Ovary (tissue), 9 donors: ENCODE results near the gene OSBPL2. TPM values are rescaled to one million over a fixed set of nuclear protein-coding genes. Genes with fewer than 3 reads are reported as not detected.

ENCODE experiments used
- DNase-seq, 5 donors: peaks; one replicate each; pipeline ENCODE4 v3.0.0-alpha.2; 2019 to 2020
- H3K27ac ChIP-seq, 2 donors: fragments of 200-600 bp; one replicate each; pipeline versions ENCODE4 v1.5.1 to v1.8.0; 2019 to 2022
- H3K27me3 ChIP-seq: fragments of 200-600 bp; one replicate; pipeline ENCODE4 v1.8.0; 2022
- H3K36me3 ChIP-seq: fragments of 200-600 bp; sonication (generic); one replicate; pipeline ENCODE4 v1.5.1; 2019
- H3K4me1 ChIP-seq: one replicate; pipeline ENCODE4 v1.8.1; 2013; ENCODE audit warnings: mild to moderate bottlenecking, moderate library complexity; ENCODE audit not compliant: insufficient read depth
- H3K4me3 ChIP-seq: fragments of 200-600 bp; sonication (generic); one replicate; pipeline ENCODE4 v1.5.1; 2017
- H3K9me3 ChIP-seq, 2 donors: fragments of 200-600 bp in 1 of 2; sonication (generic) in 1 of 2; one replicate each; pipeline versions ENCODE4 v1.5.1 to v1.8.1; 2013 to 2019; ENCODE audit warnings: mild to moderate bottlenecking in 1 of 2, moderate library complexity in 1 of 2
- CTCF ChIP-seq, 3 donors: fragments of 450-650 bp in 2 of 3; fragments of 200-600 bp in 1 of 3; IDR thresholded peaks; one replicate each; pipeline versions ENCODE4 v1.5.1 to v1.8.0; 2016 to 2022; ENCODE audit warnings: antibody characterized with exemption in 3 of 3, mild to moderate bottlenecking in 1 of 3
- EP300 ChIP-seq: sonication (generic); formaldehyde crosslinking; IDR thresholded peaks from one replicate; pipeline ENCODE4 v1.6.1; 2017; ENCODE audit warnings: antibody characterized with exemption
- POLR2A ChIP-seq: fragments of 450-650 bp; IDR thresholded peaks from one replicate; pipeline ENCODE4 v1.6.1; 2017; ENCODE audit warnings: antibody characterized with exemption, mild to moderate bottlenecking, moderate library complexity
- WGBS, 3 donors: extraction: QIAGEN DNeasy Blood & Tissue Kit in 1 of 3; methylation state at CpG; one replicate each; pipeline versions ENCODE4 v1.1.5 to v1.1.7; 2013 to 2017; 5-methylcytosine and 5-hydroxymethylcytosine counted together
- intact Hi-C, 4 donors: fragments of 100-400 bp; cut with DNase I; formaldehyde crosslinking; loops; one replicate each; pipeline versions ENCODE4 v1.11.0 to v1.15.1; 2022 to 2023
- polyA plus RNA-seq, 2 donors: library from polyadenylated mRNA; stranded (reverse); fragments of 200-250 nt in 1 of 2; fragments of 350-450 nt in 1 of 2; fragmentation: Illumina TruSeq in 1 of 2; extraction: RNeasy Lipid Tissue Mini Kit (QIAGEN cat#74804) in 1 of 2; gene quantifications; one replicate each; pipeline ENCODE4 v1.2.3, GENCODE V29; 2013 to 2014
- total RNA-seq, 7 donors: library from RNA; depleted of rRNA in 2 of 7; stranded (reverse); fragments of >200 nt in 2 of 7; fragmentation: NEBNext Ultra II Directional in 3 of 7; extraction: Animal tissue kit (Norgen Biotek cat#: 25700) in 3 of 7; gene quantifications; one replicate each; pipeline versions ENCODE4 v1.1.0 to v1.2.4, GENCODE V29; 2016 to 2023
- donor health status: DM: no; HTN: no; CAD: no; lungs with moderate emphysema.
- donor health status: DM: no; HTN: no; CAD: no.
- donor health status: Bipolar disorder and iron deficiency.
- donor health status: DM: yes; HTN: yes; CAD: no.
- donor health status: DM: no; HTN: no; CAD: no.
- donor health status: DM: yes; HTN: yes; CAD: no.

The OSBPL2 gene
- total and polyA plus RNA-seq, 9 donors: 14.2 to 42.2 (median 34.4) TPM

GRCh38 chr20:62269378-62269777, 31.1 kb downstream of the OSBPL2 start:
- Histone ChIP-seq H3K36me3 (no peaks in the 10 kb centered on the region), H3K4me3 (no peak overlapping the region), H3K27me3 (no peaks in the 10 kb centered on the region), H3K4me1 (peaks cover 18% of the 10 kb centered on the region), H3K9me3 (no peaks in the 10 kb centered on the region), H3K27ac (peak overlapping the region in 1 of 2 donors; percentile 34)
- 6 to 45% (median 17%) methylated on average over 14 of the region's 14 CpGs for WGBS, 3 donors
- no peak for TF ChIP-seq CTCF (IDR thresholded peaks at IDR 0.05)
- no peak for TF ChIP-seq POLR2A
- TF ChIP-seq EP300: no peak
- DNase-seq: peak in 1 of 5 donors; percentile 51
- intact Hi-C loops: no loop called here

GRCh38 chr20:62269871-62270270, 31.6 kb downstream of the OSBPL2 start:
- WGBS, 3 donors: 14 to 34% (median 16%) methylated on average over 15 to 17 of the region's 17 CpGs
- Histone ChIP-seq H3K4me3 (no peak overlapping the region), H3K27me3 (no peaks in the 10 kb centered on the region), H3K36me3 (no peaks in the 10 kb centered on the region), H3K9me3 (no peaks in the 10 kb centered on the region), H3K27ac (peak overlapping the region in 1 of 2 donors; percentile 48), H3K4me1 (peaks cover 20% of the 10 kb centered on the region)
- intact Hi-C loops: no loop called here
- DNase-seq: peak; percentile 52 to 86 (median 66)
- TF ChIP-seq CTCF (IDR thresholded peaks at IDR 0.05) (peak in 1 of 3 donors; percentile 24), EP300 (no peak)

- Histone ChIP-seq H3K4me3 (no peak overlapping the region), H3K36me3 (no peaks in the 10 kb centered on the region), H3K27ac (no peak overlapping the region), H3K27me3 (no peaks in the 10 kb centered on the region), H3K9me3 (no peaks in the 10 kb centered on the region), H3K4me1 (peaks cover 20% of the 10 kb centered on the region)
- intact Hi-C loops: no loop called here
- 94 to 95% (median 94%) methylated on average over 10 of the region's 10 CpGs for WGBS, 3 donors
- TF ChIP-seq EP300: no peak
- TF ChIP-seq POLR2A: no peak
- TF ChIP-seq CTCF (IDR thresholded peaks at IDR 0.05): no peak
- no peak for DNase-seq
These were observed 33.9 kb downstream of the OSBPL2 start for GRCh38 chr20:62272200-62272599.

GRCh38 chr20:62273416-62273815, 35.1 kb downstream of the OSBPL2 start:
- DNase-seq: no peak
- H3K4me1 ChIP-seq: peaks cover 20% of the 10 kb centered on the region
- no peak overlapping the region for H3K27ac ChIP-seq
- intact Hi-C loops: no loop called here
- TF ChIP-seq CTCF (IDR thresholded peaks at IDR 0.05): no peak
- TF ChIP-seq POLR2A: no peak
- TF ChIP-seq EP300: no peak
- H3K36me3 ChIP-seq: no peaks in the 10 kb centered on the region
- no peak overlapping the region for H3K4me3 ChIP-seq
- no peaks in the 10 kb centered on the region for H3K9me3 ChIP-seq
- no peaks in the 10 kb centered on the region for H3K27me3 ChIP-seq
- WGBS, 3 donors: 96 to 97% (median 96%) methylated on average over 18 of the region's 18 CpGs
